ENCODE results near the gene ZNF57. TPM values are rescaled to one million over a fixed set of nuclear protein-coding genes. Genes with fewer than 3 reads are reported as not detected.

The ZNF57 gene
- total RNA-seq, 1 donor from 2014 or later, result 5.3 TPM

- no peaks in the 10 kb centered on the region for H3K4me1 Mint-ChIP-seq
- ChIA-PET CTCF (no interaction called here), POLR2A (interaction anchor here (0.6 kb wide), 1 partner anchor 9 kb away, joined by 5 read pairs; no protein-coding TSS in a partner anchor)
- DNase-seq, result no peak
- intact Hi-C loops (cut with micrococcal nuclease), result no loop called here
- H3K9me3 Mint-ChIP-seq, result peaks cover 14% of the 10 kb centered on the region
- peaks cover 43% of the 10 kb centered on the region for H3K36me3 Mint-ChIP-seq (ENCODE audit: low read depth)
- no peak for TF ChIP-seq CTCF (IDR thresholded peaks at IDR 0.05)
- ATAC-seq (ENCODE audit: low read depth), result no peak
- H3K27me3 Mint-ChIP-seq, result no peaks in the 10 kb centered on the region
- H3K4me3 Mint-ChIP-seq, result no peak overlapping the region
- H3K27ac Mint-ChIP-seq, result no peak overlapping the region
These were observed 16.8 kb downstream of the ZNF57 start for GRCh38 chr19:2917275-2918184.

GRCh38 chr19:2922987-2923386 lies 22.3 kb downstream of the ZNF57 start:
- H3K27me3 Mint-ChIP-seq, result no peaks in the 10 kb centered on the region
- no peak overlapping the region for H3K27ac Mint-ChIP-seq
- ChIA-PET CTCF (interaction anchor here (1.5 kb wide), 1 partner anchor 27 kb away, joined by 3 read pairs; no protein-coding TSS in a partner anchor), POLR2A (no interaction called here)
- H3K4me3 Mint-ChIP-seq, result no peak overlapping the region
- DNase-seq (no peak), ATAC-seq (ENCODE audit: low read depth) (no peak)
- TF ChIP-seq CTCF (IDR thresholded peaks at IDR 0.05), result no peak
- no peaks in the 10 kb centered on the region for H3K4me1 Mint-ChIP-seq
- intact Hi-C loops (cut with micrococcal nuclease), result no loop called here
- H3K9me3 Mint-ChIP-seq, result peaks cover 2% of the 10 kb centered on the region
- peaks cover 13% of the 10 kb centered on the region for H3K36me3 Mint-ChIP-seq (ENCODE audit: low read depth)

- Mint-ChIP-seq H3K27me3 (no peaks in the 10 kb centered on the region), H3K4me3 (no peak overlapping the region), H3K9me3 (no peaks in the 10 kb centered on the region), H3K36me3 (ENCODE audit: low read depth) (peaks cover 10% of the 10 kb centered on the region), H3K27ac (no peak overlapping the region), H3K4me1 (no peaks in the 10 kb centered on the region)
- POLR2A ChIA-PET, result interaction anchor here (0.6 kb wide), 1 partner anchor 165 kb away, joined by 3 read pairs; no protein-coding TSS in a partner anchor
- intact Hi-C loops (cut with micrococcal nuclease), result no loop called here
- no peak for ATAC-seq (ENCODE audit: low read depth)
- TF ChIP-seq CTCF (IDR thresholded peaks at IDR 0.05), result no peak
- DNase-seq, result no peak
- CTCF ChIA-PET, result interaction anchor here (1.5 kb wide), 1 partner anchor 27 kb away, joined by 3 read pairs; no protein-coding TSS in a partner anchor
These were observed 22.8 kb downstream of the ZNF57 start for GRCh38 chr19:2923510-2923909.

GRCh38 chr19:2926341-2927031 lies 25.8 kb downstream of the ZNF57 start:
- Mint-ChIP-seq H3K4me1 (no peaks in the 10 kb centered on the region), H3K9me3 (peaks cover 8% of the 10 kb centered on the region), H3K27me3 (no peaks in the 10 kb centered on the region), H3K36me3 (ENCODE audit: low read depth) (peaks cover 10% of the 10 kb centered on the region), H3K4me3 (no peak overlapping the region), H3K27ac (no peak overlapping the region)
- DNase-seq (no peak), ATAC-seq (ENCODE audit: low read depth) (no peak)
- ChIA-PET POLR2A (no interaction called here), CTCF (no interaction called here)
- no peak for TF ChIP-seq CTCF (IDR thresholded peaks at IDR 0.05)
- intact Hi-C loops (cut with micrococcal nuclease), result no loop called here

- Mint-ChIP-seq H3K4me3 (no peak overlapping the region), H3K27ac (no peak overlapping the region), H3K36me3 (ENCODE audit: low read depth) (peaks cover 13% of the 10 kb centered on the region), H3K4me1 (no peaks in the 10 kb centered on the region), H3K9me3 (peaks cover 9% of the 10 kb centered on the region), H3K27me3 (no peaks in the 10 kb centered on the region)
- ATAC-seq (ENCODE audit: low read depth), result no peak
- ChIA-PET POLR2A (no interaction called here), CTCF (no interaction called here)
- TF ChIP-seq CTCF (IDR thresholded peaks at IDR 0.05), result no peak
- intact Hi-C loops (cut with micrococcal nuclease), result no loop called here
- DNase-seq, result no peak
These were observed 26.3 kb downstream of the ZNF57 start for GRCh38 chr19:2927032-2927430.
